Neural progenitor cell (in vitro differentiated cells): Measurements from ENCODE around the gene HYAL4.
A peak's percentile ranks its signal among the peaks of the same experiment; 100 is the strongest.

Experiments
- CTCF ChIP-seq: fragments of 200-600 bp; sonication (generic); IDR thresholded peaks from 2 replicates; pipeline ENCODE4 v1.5.1; 2017; ENCODE audit warnings: antibody characterized with exemption, mild to moderate bottlenecking
- EZH2 ChIP-seq: fragments of 200-600 bp; sonication (generic); IDR thresholded peaks from 2 replicates; pipeline ENCODE4 v1.6.1; 2017; ENCODE audit warnings: antibody characterized with exemption, mild to moderate bottlenecking, moderate library complexity

GRCh38 chr7:123865517-123866117 lies 20.6 kb downstream of the HYAL4 start:
- TF ChIP-seq CTCF (peak; percentile 80), EZH2 (no peak)
